ENCODE results near the gene TPT1.
"Not testable (repeated sequence)": the region's sequence is repeated elsewhere in the genome, so short reads cannot be mapped to it uniquely, and the experiment has no call there.

The TPT1 gene

DNA sequence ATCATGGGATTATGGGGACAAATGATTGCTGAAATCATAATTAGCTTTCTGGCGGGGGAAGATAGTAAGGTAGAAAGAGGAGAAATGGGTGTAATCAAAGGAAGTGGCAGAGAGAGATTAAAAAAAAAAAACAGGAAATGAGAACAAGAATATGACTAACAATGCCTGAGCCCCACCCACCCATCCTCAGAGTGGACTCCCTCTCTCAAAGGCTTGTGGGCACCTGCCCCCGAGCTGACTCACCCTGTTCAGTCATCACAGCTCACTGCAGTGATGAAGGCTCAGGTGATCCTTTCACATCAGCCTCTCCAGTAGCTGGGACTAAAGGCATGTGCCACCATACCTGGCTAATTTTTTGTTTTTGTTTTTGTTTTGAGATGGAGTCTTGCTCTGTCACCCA lies 26.4 kb upstream of the TPT1 start:
- DNase-seq (ENCODE audit: low read depth), result peak; percentile 79

DNA sequence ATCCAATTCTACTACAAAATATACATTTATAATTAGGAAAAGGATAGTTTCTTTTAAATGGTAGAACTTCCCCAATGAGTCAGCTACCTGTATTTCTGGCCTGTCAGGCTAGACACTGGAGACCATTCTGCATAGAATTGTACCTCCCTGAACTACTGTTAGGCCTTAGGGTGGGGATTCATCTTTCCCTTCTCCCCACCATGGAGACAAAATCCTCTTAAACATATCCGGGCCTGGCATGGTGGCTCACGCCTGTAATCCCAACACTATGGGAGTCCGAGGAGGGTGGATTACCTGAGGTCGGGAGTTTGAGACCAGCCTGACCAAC lies 24.5 kb upstream of the TPT1 start:
- no peak for DNase-seq (ENCODE audit: low read depth)

DNA sequence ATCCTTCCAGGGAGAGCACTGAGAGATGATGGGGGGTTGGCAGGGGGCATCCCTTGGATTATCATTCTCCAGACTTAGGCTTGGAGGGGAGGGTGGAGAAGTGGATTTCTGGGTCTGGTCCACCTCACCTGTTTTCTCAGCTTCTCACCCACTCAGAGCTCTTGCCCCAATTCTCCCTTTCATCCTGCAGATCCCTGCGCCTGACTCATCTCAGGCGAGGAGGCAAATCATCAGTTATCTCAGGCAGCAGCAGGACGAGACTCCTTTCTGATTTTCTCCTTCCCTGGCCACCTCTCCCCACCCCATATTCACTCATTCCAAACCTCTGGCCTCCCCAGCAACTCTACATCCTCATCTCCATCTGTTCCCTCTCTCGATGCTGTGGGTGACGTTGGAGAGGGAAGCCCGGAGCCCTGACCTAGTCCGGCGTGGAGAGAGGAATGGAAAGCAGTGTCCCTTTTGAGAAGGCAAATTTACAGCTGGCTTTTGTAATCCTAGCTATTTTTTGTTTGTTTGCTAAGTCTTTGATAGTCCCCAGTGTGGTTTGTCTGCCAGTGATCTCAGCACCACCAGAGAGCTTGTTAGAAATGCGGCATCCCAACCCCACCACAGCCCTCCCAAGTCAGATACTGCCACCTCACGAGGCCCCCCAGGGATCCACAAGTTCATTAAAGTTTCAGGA lies 24.0 kb upstream of the TPT1 start:
- no peak for DNase-seq (ENCODE audit: low read depth)

DNA sequence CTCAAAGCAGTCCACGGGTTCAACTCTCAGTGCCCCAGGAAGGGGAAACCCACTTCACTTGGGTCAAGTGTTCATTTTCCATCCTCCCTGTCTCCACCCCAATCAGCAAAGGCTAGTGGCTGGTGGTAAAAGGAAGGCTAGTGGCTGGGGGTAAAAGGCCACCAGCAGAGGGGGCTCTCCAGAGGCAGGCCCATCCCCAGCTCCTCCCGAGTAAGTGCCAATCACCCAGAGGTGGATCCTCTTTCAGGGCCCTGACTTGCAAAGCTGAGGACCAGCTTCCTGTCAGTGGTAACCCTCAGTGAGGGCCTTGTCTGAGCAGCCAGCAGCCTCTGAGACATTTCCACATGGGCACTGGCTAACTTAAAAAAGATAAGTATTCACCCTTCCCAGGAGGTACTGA lies 22.0 kb upstream of the TPT1 start:
- no peak for DNase-seq (ENCODE audit: low read depth)

DNA sequence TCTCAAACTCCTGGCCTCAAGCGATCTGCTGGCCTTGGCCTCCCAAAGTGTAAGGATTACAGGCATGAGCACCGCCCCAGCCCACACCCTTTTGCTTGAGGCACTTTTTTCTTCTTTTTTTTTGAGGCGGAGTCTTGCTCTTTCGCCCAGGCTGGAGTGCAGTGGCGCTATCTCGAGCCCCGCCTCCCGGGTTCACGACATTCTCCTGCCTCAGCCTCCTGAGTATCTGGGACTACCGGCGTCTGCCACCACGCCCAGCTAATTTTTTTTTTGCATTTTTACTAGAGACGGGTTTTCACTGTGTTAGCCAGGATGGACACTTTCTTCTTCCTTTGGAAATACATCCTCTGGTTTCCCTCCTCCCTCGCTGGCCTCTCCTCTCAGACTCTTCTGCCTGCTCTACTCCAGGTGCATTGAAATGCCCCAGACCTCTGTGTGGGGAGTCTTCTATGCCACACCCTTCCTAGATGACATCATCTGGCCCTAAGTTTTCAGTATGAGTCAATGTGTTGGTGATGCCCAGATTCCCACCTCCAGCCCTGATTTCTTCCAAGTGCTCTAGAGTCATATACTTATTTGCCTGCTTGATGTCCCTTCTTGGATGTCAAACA lies 20.7 kb upstream of the TPT1 start:
- no peak for DNase-seq (ENCODE audit: low read depth)

DNA sequence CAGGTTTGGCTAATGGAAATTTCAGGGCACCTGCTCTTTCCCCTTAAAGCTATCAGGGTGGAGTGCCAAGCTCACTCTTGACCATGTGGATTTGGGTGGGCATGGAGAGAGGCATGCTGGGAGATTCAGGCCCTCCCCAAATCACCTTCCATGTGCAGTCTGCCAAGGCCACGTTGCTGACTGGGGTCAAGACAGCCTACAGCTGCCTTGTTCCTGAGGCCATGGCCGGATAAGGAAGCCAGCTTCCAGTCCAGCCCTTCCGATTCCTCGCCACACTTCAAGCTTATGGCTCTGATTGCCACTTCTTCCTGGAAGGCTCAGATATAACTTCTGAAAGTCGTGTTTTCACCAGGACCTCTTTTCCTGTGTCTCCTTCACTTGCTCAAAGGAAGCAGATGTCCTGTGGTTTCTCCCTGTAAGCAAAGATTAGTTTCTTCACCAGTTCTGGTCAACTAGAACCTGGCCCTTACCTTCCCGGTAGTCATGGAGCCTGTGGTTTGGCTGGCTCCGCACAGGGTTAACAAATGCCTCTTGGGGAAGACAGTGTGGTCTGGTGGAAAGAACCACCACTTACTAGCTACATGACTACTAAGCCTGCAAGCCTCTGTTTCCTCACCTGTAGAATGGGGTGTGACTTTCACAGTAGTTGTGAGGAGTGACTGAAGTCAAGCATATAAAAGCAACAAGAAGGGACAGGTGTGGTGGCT lies 16.1 kb upstream of the TPT1 start:
- DNase-seq (ENCODE audit: low read depth), result no peak

DNA sequence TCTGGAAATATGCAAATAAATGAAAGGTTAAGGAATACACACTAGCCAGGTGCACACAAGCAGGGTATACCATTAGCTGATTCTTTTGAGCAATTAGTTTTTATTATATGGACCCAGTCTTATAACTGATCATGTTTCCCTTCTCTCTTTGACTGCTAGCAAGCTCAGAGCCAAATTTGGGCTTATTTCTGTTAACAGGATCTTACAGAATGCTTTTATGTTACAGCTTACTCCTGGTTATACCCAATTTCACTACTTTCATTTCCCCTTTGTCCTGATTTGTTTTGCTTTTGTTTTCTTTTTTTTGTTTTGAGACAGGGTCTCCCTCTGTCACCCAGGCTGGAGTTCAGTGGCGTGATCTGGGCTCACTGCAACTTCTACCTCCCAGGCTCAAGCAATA lies 12.9 kb upstream of the TPT1 start:
- no peak for DNase-seq (ENCODE audit: low read depth)

DNA sequence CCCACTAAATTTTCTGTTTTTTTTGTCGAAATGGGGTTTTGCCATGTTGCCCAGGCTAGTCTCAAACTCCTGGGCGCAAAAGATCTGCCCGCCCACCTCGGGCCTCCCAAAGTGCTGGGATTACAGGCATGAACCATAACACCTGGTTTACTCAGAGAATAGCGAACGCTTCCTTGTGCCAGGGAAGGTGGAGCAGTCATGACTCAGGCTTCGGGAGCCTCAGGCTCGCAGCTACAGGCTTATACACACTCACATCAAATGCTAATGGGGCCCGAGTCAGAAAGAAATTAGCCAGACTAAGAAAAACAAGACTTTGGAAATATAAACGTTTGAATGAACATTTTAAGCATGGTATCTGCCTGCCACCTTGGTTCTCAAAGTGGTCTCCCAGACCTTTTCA lies 11.0 kb upstream of the TPT1 start:
- DNase-seq (ENCODE audit: low read depth), result no peak

DNA sequence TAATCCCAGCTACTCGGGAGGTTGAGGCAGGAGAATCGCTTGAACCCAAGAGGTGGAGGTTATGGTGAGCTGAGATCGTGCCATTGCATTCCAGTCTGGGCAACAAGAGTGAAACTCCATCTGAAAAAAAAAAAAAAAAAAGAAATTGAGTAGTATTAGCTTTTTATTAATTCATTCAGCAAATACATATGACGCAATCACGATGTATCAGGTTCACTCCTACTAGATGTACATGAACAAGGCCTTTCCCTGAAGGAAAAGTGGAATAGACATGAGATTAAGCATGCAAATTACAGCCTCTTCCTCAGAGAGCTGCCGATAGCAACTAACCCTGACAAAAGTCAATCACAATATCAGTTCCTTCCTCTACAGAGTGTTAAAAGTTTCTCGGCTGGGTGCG lies 9.2 kb upstream of the TPT1 start:
- DNase-seq (ENCODE audit: low read depth), result no peak

DNA sequence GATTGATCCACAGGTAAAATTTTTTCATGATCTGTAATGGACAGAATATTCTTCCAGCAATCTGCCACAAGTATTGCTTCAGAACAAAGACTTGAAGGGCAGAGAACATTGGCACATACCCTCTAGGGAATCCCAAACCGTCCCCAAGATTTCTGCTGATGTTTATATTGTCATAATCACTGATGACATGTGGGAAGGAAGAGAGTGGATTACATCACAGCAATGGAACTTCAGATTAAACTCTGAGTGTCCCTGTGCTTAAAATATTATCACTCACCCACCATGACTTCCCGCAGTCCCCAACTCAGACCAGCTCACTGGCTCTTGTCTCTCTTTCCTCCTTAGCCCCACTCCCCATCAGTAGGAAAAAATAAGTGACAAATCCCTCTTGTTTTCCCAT lies 8.5 kb upstream of the TPT1 start:
- DNase-seq (ENCODE audit: low read depth), result no peak

DNA sequence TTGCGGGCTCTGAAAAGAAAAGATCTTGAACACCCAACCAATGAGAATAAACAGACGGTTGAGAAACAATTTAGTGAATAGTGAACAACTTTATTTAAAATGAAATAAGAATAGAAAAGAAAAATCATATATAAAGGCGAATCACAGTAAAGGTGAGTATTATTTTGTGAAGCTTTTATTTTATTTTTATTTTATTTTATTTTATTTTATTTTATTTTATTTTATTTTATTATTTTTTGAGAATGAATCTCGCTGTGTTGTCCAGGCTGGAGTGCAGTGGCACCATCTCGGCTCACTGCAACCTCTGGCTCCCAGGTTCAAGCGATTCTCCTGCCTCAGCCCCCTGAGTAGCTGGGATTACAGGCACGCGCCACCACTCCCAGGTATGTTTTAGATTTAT lies 3.1 kb upstream of the TPT1 start:
- not testable (repeated sequence) for DNase-seq (ENCODE audit: low read depth)

DNA sequence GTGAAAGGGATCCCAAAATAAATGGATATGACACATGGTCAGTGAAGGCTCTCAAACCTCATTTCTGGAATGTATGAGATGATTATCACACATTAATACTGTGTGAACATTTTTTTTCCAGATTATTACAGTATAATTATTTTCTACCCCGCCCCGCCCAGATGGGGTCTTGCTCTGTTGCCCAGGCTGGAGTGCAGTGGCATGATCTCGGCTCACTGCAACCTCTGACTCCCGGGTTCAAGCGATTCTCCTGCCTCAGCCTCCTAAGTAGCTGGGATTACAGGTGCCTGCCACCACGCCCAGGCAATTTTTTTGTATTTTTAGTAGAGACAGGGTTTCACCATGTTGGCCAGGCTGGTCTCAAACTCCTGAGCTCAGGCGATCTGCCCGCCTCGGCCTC lies 2.1 kb upstream of the TPT1 start:
- DNase-seq (ENCODE audit: low read depth), result not testable (repeated sequence)

DNA sequence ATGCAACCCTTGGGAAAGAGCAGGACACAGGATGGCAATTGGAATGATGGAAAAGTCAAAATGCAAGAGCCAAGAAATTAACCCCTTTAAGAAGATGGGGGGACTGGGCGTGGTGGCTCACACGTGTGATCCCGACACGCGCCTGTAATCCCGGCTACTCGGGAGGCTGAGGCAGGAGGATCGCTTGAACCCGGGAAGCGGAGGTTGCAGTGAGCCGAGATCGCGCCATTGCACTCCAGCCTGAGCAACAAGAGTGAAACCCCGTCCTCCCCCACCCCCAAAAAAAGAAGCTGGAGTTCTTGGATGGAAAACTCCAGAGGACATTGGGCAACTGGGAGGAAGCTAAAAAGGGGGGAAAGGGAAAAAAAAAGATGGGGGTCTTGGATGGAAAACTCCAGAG lies 1.7 kb upstream of the TPT1 start:
- DNase-seq (ENCODE audit: low read depth), result not testable (repeated sequence)

DNA sequence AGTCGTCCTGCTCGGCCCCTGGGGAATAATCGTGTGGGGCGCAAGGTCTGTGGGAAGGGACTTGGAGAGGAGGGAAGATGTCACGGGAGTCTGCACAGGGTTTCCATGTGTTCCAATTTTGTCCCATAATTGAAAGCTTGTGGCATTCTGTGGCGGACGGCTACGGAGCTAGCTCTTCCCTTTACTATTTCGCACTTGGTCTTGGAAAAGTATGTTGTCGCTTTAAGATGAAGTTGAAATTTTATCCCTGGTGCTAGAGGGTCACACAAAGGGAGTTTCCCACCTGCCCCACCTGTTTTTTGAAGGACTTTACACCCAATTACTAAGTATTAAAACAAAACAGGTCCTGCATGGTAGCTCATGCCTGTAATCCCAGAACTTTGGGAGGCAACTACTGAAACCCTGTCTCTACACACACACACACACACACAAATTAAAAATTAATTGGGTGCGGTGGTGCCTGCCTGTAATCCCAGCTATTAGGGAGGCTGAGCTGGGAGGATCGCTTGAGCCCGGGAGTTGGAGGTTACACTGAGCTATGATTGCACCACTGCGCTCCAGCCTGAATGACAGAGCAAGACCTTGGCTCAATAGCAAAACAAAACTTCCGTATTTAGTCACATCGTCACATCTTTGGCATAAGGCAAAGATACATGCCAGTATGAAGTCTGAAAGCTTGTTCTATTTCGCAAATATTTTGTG lies 967 bp upstream of the TPT1 start:
- DNase-seq (ENCODE audit: low read depth), result no peak

DNA sequence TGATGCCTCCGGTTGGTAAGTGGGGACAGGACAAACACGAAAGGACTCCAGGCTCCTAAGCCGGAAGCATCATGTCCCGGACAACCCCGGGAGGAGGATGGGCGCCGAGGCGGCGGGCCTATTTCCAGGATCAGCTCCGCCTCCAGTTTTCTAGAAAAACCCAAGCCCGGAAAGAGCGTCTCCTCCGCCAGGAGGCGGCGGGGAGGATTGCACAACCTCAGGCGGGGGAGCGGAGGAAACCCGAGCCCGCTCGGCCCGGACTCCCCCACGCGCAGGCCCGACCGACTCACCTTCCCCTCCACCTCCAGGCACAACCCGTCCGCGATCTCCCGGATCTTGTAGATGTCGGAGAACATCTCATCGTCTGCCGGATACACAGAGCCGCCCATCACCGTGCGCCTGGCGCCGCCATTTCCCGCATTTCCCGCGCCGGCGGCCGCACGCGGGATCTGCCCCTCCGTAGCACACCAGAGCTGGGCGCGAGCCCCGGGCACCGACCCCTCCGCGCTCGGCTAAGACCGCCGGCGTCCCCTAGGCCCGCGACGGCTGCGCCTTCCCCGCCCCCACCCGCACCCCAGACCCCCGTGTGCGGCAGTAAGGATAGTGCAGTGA lies 455 bp downstream of the TPT1 start:
- peak; percentile 67 for DNase-seq (ENCODE audit: low read depth)

DNA sequence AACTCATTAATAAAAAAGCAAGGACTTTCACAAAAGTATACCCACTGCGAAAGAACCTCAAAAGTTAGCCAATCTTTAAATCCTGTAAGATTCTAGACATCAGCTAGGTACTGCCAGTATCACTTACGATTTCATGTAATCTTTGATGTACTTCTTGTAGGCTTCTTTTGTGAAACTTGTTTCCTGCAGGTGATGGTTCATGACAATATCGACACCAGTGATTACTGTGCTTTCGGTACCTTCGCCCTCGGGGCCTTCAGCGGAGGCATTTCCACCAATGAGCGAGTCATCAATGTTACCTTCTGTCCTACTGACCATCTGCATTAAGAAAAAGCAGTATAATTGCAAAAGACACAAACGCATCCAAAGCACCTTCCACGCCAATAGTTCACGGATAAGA lies 1.1 kb downstream of the TPT1 start:
- DNase-seq (ENCODE audit: low read depth), result no peak

DNA sequence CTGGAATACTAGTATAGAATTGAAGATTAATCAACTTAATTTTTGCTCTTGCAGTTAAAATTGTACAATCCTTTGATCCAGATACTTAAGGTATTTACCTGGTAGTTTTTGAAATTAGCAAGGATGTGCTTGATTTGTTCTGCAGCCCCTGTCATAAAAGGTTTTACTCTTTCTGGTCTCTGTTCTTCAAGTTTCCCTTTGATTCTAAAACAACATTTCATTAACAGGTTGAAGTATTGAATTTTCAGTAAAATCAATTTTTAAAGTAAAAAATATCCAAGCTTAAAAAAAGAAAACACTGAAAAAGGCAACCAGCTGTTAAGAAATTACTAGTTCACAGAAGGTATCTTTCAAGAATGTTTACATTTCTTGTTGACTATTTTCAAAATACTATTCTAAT lies 1.6 kb downstream of the TPT1 start:
- no peak for DNase-seq (ENCODE audit: low read depth)

DNA sequence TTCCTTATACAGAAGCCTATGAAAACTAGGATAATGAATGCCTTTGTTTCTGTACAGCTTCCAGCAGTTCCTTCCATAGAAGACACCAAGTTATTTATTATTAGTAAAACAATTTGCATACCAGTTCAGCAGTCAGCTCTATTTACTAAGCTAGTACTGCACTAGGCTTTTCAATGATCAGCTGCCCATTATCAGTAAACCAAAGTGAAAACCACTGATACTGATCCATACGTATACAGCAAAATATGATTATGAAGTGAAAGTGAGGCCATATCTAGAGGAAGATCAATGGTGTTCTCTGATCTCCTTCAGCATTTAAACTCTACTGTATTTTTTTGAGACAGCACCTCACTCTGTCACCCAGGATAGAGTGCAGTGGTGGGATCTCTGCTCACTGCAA lies 3.2 kb downstream of the TPT1 start:
- no peak for DNase-seq (ENCODE audit: low read depth)

DNA sequence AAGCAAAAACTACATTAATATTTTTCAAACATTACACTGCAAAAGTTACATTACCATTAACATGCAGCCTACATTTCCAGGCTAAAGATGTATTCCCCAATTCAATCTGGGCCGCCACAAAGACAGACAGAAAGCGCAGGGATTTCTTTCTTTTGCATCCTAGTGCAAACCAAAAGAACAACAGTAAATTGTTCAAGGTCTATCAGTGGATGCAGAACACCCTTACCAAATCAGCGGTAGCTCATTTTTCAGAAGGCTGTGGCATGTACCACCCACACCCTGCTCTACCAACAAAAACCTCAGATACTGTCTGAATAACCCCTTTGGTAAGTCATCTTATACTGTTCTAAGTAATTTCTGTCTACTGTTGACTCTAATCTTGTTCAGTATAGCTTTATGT lies 3.6 kb downstream of the TPT1 start:
- no peak for DNase-seq (ENCODE audit: low read depth)

DNA sequence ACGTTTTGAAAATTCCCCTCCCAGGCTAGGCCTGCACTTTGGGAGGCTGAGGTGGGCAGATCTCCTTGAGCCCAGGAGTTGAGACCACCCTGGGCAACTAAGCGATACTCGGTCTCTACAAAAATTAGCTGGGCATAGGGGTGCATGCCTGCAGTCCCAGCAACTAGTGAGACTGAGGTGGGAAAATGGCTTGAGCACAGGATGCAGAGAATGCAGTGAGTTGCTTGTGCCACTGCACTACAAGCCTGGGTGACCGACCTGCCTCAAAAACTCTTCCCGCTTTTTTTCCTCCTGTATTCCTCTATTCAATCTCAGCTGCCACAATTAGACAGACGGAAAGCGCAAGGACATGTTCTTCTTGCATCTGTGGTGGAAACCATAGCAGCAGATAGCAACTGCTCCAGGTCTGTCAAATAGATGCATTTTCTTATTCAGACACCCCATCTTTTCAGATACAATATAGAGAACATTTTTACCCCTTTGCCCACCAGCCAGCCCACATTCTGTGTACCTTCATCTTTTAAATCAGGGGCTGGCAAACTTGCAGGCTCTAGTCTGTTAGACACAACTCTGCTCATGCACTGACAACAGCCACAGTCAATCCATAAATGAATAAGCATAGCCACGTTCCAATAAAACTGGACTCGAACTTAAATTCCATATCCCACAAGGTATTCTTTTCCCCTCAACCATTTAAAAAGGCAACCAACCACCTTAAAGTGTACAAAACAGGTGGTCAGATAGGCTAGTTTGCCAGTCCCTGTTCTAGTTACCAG lies 4.8 kb downstream of the TPT1 start:
- no peak for DNase-seq (ENCODE audit: low read depth)

DNA sequence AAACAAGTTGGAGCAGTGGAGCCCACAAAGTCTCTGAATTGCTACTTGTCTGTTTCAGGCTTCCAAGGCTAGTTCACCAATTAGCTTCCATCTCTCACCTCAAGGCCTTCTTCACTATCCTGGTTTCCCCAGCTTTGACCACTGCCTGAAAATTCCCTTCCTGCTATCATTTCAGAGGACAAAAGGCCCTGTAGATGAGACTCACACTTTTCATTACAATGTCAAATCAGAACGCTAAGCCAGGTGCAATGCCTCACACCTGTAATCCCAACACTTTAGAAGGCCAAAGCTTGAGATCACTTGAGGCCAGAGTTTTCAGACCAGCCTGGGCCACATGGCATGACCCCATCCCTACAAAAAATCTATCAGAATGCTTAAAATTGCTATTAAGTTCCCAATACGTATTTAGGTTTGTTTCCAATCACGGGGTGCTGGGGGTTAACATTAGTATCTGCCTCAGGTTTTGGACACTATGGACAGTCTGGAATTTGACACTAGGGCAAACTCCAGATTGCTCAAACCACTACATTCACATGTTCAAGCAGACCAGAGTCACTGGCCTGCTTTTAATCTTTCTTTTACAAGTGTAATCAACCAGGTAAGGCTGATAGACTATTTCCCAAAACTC lies 5.5 kb downstream of the TPT1 start:
- DNase-seq (ENCODE audit: low read depth), result no peak
